CD1c-positive myeloid dendritic cell (primary cell): ENCODE results near the gene S1PR2.
"Not testable (repeated sequence)": the region's sequence is repeated elsewhere in the genome, so short reads cannot be mapped to it uniquely, and the experiment has no call there.

Source experiments
- DNase-seq: peaks from one replicate; pipeline ENCODE4 v3.0.0-alpha.2; 2016; ENCODE audit errors: extremely low spot score

S1PR2 gene

DNA sequence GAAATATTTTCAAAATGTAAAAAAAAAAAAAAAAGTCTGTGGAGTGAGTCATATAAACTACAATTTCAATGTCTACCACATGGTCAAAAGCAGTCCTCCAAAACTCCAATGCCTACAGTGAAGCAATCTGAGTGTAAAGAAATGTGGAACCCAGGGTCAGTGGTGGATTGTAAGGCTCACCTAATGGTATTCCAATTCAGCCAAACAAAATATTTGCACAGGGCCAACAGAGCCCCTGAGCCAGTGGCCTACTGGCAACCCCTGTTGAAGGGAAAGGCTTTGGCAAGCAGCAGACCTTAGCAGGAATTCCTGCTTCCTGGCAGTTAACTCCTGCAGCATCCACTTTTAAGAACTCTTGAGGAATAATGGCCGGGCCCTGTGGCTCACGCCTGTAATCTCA is 39.8 kb downstream of the S1PR2 start:
- no peak for DNase-seq

DNA sequence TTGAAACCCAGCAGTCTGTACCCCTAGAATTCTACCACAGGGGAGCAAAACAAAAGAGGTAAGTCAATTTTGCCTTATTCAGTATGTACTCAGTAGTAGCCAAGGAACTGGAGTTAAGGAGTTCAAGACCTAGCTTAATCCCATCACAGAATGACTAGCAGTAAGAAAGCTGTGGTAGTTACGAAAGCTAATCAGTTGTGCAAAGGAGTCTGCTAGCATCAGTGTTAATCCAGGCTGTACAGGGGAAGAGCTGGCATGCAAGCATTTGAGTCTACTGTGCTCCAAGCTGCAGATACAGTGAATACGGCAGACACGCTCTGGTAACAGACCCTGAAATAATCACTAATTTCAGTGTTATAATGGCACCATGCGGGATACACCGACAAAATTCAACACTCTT is 41.1 kb downstream of the S1PR2 start:
- no peak for DNase-seq

DNA sequence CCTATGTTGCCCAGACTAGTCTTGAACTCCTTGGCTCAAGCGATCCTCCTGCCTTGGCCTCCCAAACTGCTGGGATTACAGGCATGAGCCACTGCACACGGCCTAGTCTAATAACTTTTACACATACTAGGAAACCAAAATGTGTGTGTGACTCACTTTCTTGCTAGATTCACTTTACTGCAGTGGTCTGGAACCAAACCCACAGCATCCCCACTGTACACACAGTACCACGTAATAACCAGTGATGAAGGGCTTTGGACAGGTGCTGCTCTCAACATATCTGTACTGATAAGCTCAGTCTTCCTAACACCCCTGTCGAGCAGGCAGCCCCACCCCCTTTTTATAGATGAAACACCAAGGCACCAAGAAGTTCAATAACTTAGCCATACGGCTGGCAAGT is 41.5 kb downstream of the S1PR2 start:
- DNase-seq = no peak

DNA sequence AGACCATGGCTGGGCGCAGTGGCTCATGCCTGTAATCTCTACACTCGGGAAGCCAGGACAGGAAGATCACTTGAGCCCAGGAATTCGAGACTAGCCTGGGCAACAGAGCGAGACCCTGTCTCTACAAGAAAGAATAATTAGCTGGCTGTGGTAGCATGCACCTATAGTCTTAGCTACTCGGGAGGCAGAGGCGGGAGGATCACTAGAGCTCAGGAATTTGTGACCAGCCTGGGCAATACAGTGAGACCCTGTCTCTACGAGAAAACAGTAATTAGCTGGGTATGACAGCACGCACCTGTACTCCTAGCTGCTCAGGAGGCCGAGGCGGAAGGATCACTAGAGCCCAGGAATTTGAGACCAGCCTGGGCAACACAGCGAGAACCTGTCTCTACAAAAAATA is 43.8 kb downstream of the S1PR2 start:
- DNase-seq = no peak

DNA sequence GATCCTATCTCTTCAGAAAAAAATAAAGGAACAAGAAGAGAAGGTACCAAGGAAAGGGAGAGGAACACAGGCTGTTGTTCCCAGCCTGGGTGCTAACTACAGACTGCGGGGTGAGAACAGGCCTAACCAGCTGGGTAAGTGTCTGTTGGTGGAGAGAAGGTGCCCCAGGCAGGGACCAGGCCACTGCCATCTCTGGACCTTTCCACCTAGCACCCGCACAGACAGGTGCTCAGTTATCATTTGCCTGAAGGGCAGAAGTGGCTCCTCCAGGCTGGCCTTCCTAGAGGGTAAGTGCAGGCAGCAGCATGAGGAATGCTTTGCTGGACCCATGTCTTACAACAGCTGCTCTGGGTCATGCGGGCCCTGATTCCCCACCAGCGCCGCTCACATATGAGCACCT is 46.5 kb downstream of the S1PR2 start:
- DNase-seq = no peak

DNA sequence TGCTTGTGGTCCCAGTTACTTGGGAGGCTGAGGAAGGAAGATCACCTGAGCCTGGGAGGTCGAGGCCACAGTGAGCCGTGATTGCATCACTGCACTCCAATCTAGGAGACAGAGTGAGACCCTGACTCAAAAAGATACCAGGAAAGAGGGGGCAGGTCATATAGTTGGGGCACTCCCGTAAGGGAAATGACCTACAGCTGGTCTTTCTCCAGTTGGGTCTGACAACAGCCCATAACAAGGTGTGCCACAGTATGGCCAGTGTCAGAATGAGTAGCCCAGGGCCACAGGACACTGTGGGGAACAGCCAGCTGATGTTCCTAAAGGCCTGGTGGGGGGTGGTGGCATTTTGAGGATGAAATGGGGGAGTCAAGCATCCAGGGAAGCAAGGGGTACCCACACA is 47.2 kb downstream of the S1PR2 start:
- DNase-seq = no peak

DNA sequence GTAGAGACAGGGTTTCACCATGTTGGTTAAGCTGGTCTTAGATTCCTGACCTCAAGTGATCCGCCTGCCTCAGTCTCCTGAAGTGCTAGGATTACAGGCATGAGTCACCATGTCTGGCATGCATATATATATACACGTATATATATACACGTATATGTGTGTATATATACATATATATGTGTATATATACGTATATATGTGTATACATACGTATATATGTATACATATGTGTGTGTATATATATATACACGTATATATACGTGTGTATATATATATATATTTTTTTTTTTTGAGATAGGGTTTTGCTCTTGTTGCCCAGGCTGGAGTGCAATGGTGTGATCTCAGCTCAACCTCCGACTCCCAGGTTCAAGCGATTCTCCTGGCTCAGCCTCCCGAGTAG is 48.3 kb downstream of the S1PR2 start:
- no peak for DNase-seq

DNA sequence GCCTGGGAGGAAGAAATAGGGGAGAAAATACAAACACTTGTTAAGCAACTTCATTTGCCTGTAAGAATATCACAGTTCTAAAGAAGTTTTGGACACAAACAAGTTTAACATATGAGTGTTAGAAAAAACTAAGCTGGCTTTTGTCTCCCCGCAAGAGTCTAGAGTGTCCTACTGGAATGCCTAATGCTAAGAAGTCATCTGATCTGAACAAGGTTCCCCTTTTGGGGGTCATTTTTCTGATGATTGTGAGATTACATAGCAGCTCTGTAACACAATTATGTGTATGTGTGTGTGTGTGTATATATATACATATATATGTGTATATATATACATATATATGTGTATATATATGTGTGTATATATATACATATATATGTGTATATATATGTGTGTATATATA is 49.1 kb downstream of the S1PR2 start:
- no peak for DNase-seq

DNA sequence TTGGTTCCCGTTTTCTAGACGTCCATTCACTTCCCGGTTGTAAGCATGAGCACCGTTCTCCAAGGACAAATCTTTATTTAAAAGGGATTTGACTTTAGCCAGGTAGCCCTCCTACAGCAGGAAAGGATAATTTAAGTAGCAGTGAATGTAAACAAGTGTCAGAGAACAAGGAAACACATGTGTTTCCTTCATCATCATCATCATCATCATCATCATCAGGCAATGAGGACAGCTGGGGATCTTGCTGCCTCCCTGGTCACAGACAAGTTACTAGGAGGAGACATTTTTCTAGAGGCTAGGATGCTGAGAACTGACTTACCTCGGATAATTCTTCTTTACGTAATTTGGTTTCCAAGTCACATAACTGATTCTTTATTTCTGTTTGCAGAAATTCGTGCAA is 50.7 kb downstream of the S1PR2 start:
- no peak for DNase-seq

DNA sequence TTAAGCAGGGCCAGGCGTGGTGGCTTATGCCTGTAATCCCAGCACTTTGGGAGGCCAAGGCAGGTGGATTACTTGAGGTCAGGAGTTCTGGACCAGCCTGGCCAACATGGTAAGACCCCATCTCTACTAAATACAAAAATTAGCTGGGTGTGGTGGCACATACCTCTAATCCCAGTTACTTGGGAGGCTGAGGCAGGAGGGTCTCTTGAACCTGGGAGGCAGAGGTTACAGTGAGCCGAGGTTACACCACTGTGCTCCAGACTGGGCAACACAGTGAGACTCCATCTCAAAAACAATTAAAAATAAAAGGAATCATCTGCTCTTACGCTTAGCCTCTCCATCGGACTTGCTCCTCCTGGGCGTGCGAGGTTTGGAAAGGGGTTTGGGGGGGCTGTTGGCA is 51.1 kb downstream of the S1PR2 start:
- DNase-seq = not testable (repeated sequence)

DNA sequence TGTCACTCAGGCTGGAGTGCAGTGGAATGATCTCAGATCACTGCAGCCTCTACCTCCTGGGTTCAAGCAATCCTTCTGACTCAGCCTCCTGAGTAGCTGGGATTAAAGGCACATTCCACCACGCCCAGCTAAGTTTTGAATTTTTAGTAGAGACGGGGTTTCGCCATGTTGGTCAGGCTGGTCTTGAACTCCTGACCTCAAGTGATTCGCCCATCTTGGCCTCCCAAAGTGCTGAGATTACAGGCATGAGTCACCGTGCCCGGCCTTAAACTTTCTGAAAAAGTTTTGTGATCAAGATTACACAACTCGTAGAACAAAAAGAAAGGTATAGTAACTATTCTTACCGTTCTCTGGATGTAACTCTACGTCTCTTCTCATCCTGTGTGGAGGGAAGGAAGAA is 57.6 kb downstream of the S1PR2 start:
- DNase-seq = no peak
